K562 (cell line): ENCODE results near the gene OR51V1. TPM values are rescaled to one million over a fixed set of nuclear protein-coding genes. Genes with fewer than 3 reads are reported as not detected.
A peak's percentile ranks its signal among the peaks of the same experiment; 100 is the strongest.

ENCODE experiments used
- CHD1 ChIP-seq: fragments of 200-600 bp; sonication (generic); IDR thresholded peaks from one replicate; pipeline ENCODE4 v1.6.1; 2012; ENCODE audit warnings: mild to moderate bottlenecking, moderate library complexity, low read length, inconsistent platforms
- CREB3 ChIP-seq: fragments of 450-650 bp; conservative IDR thresholded peaks from 2 replicates; pipeline ENCODE4 v1.6.1; 2016; ENCODE audit warnings: missing genetic modification characterization, low read depth, mild to moderate bottlenecking, missing compliant biosample characterization, moderate library complexity
- EHMT2 ChIP-seq: fragments of 450-650 bp; IDR thresholded peaks from 2 replicates; pipeline ENCODE4 v1.6.1; 2018; ENCODE audit warnings: antibody characterized with exemption
- HDAC2 ChIP-seq: fragments of 450-650 bp; IDR thresholded peaks from 2 replicates; pipeline ENCODE4 v1.6.1; 2016; ENCODE audit warnings: mild to moderate bottlenecking
- HNRNPLL ChIP-seq: fragments of 200-400 bp; formaldehyde crosslinking; IDR thresholded peaks from 2 replicates; pipeline ENCODE4 v1.6.1; 2017; ENCODE audit warnings: low read length, low read depth, mild to moderate bottlenecking; ENCODE audit not compliant: poor library complexity, severe bottlenecking
- HOXB6 ChIP-seq: fragments of 250-450 bp; sonication (Bioruptor Pico); IDR thresholded peaks from 2 replicates; pipeline ENCODE4 v1.5.1; 2022; ENCODE audit warnings: mild to moderate bottlenecking, borderline replicate concordance
- JUNB ChIP-seq: fragments of 450-650 bp; formaldehyde crosslinking; conservative IDR thresholded peaks from 2 replicates; pipeline ENCODE4 v1.4.0; 2020; ENCODE audit warnings: mild to moderate bottlenecking
- NCOR1 ChIP-seq: fragments of 450-650 bp; IDR thresholded peaks from 2 replicates; pipeline ENCODE4 v1.6.1; 2016; ENCODE audit warnings: mild to moderate bottlenecking, moderate library complexity
- RBM25 ChIP-seq: fragments of 200-400 bp; formaldehyde crosslinking; IDR thresholded peaks from 2 replicates; pipeline ENCODE4 v1.6.1; 2018; ENCODE audit warnings: low read length, low read depth, moderate library complexity; ENCODE audit not compliant: severe bottlenecking
- SRF ChIP-seq, 2 experiments: fragments of 250-450, 450-650 bp in 1 of 2; sonication (Bioruptor Pico) in 1 of 2; sonication (generic) in 1 of 2; formaldehyde crosslinking; IDR thresholded peaks; 2 replicates each; pipeline versions ENCODE4 v1.5.0 to v1.5.1; 2020 to 2022; ENCODE audit warnings: mild to moderate bottlenecking in 1 of 2, missing genetic modification reagents in 1 of 2
- SUPT5H ChIP-seq: fragments of 450-650 bp; IDR thresholded peaks from 2 replicates; pipeline ENCODE4 v1.6.1; 2016
- ZFP1 ChIP-seq: fragments of 450-650 bp; formaldehyde crosslinking; IDR thresholded peaks from 2 replicates; pipeline ENCODE4 v1.4.0; 2020; ENCODE audit warnings: mild to moderate bottlenecking, mixed read lengths
- ZNF324 ChIP-seq: fragments of 250-450 bp; sonication (Bioruptor Pico); IDR thresholded peaks from 2 replicates; pipeline ENCODE4 v1.4.0; 2020; ENCODE audit warnings: mild to moderate bottlenecking
- ZNF717 ChIP-seq: fragments of 250-450 bp; sonication (Bioruptor Pico); IDR thresholded peaks from 2 replicates; pipeline ENCODE4 v1.5.0; 2021
- ZNF740 ChIP-seq, 3 experiments: fragments of 200-800 bp in 1 of 3; sonication (Bioruptor generic) in 1 of 3; sonication (generic) in 1 of 3; formaldehyde crosslinking in 1 of 3; IDR thresholded peaks; 2 replicates each; pipeline versions ENCODE4 v1.6.1 to v1.8.0; 2016 to 2022; ENCODE audit warnings: mild to moderate bottlenecking in 2 of 3, missing compliant biosample characterization in 2 of 3, missing genetic modification characterization in 2 of 3, missing genetic modification reagents in 1 of 3
- polyA plus RNA-seq, 8 experiments: library from polyadenylated mRNA; depleted of rRNA in 4 of 8; stranded (reverse) in 5 of 8; unstranded in 3 of 8; fragments of >200 nt; fragmentation: Nextera tagmentation in 2 of 8; fragmentation: Illumina TruSeq in 1 of 8; extraction: Ambion mirVana in 2 of 8; extraction: Trizol in 1 of 8; gene quantifications; 2 replicates each; pipeline versions ENCODE4 v1.2.1 to v1.2.3, GENCODE V29; 2011 to 2014; ENCODE audit warnings: inconsistent platforms in 1 of 8, missing spikeins in 1 of 8
- total RNA-seq, 7 experiments: library from RNA; depleted of rRNA in 6 of 7; stranded (reverse); fragments of >200 nt in 6 of 7; fragmentation: Illumina TruSeq in 2 of 7; extraction: Trizol in 2 of 7; gene quantifications; 2 replicates each; pipeline versions ENCODE4 v1.2.1 to v1.2.3, GENCODE V29; 2011 to 2021; ENCODE audit warnings: low replicate concordance in 1 of 7
- TF ChIP-seq, protein P1 (sequence below), 3 experiments: IDR thresholded peaks in 2 of 3; conservative IDR thresholded peaks in 1 of 3; 2 replicates each; pipeline ENCODE4 v1.5.1; 2011 to 2012; ENCODE audit warnings: low read length in 3 of 3, mild to moderate bottlenecking in 3 of 3, control low read depth in 2 of 3, improper control_type of control experiment in 1 of 3, inconsistent platforms in 1 of 3, low read depth in 1 of 3, mixed read lengths in 1 of 3, moderate library complexity in 1 of 3; ENCODE audit not compliant: insufficient read depth in 2 of 3
- TF ChIP-seq, protein P2 (sequence below): sonication (generic); formaldehyde crosslinking; IDR thresholded peaks from 2 replicates; pipeline ENCODE4 v1.8.0; 2022; ENCODE audit warnings: missing genetic modification reagents, mild to moderate bottlenecking, moderate library complexity, borderline replicate concordance

OR51V1 gene
- total and polyA plus RNA-seq, 9 of the 15 experiments (the other 6 are each of a cell fraction or from before 2014, with no cell fraction given) = not detected

GRCh38 chr11:5242933-5243815 is 42.7 kb upstream of the OR51V1 start (continued):
- TF ChIP-seq NCOR1 (peak; percentile 35), ZNF717 (CRISPR knock-in tag) (0 out of 2 replicates have a peak, but pooled peaks have one; percentile 82), HNRNPLL (peak; percentile 20), HOXB6 (CRISPR knock-in tag) (no peak), SRF (CRISPR knock-in tag; IDR thresholded peaks at IDR 0.05) (0 out of 4 replicates have a peak, but pooled peaks of 1 of the 2 experiments have one; percentile 11), ZNF740 (CRISPR knock-in tag; IDR thresholded peaks at IDR 0.05) (no peak), ZNF740 (tag; IDR thresholded peaks at IDR 0.05) (no peak), RBM25 (no peak), SUPT5H (peak; percentile 88), ZFP1 (CRISPR knock-in tag) (no peak), JUNB (CRISPR knock-in tag) (no peak), CREB3 (peak; percentile 56; the same call in 1 of the 2 replicates), EHMT2 (0 out of 2 replicates have a peak, but pooled peaks have one; percentile 28), ZNF324 (CRISPR knock-in tag) (no peak), CHD1 (peak; percentile 61), HDAC2 (no peak)
- TF ChIP-seq, protein P1, sequence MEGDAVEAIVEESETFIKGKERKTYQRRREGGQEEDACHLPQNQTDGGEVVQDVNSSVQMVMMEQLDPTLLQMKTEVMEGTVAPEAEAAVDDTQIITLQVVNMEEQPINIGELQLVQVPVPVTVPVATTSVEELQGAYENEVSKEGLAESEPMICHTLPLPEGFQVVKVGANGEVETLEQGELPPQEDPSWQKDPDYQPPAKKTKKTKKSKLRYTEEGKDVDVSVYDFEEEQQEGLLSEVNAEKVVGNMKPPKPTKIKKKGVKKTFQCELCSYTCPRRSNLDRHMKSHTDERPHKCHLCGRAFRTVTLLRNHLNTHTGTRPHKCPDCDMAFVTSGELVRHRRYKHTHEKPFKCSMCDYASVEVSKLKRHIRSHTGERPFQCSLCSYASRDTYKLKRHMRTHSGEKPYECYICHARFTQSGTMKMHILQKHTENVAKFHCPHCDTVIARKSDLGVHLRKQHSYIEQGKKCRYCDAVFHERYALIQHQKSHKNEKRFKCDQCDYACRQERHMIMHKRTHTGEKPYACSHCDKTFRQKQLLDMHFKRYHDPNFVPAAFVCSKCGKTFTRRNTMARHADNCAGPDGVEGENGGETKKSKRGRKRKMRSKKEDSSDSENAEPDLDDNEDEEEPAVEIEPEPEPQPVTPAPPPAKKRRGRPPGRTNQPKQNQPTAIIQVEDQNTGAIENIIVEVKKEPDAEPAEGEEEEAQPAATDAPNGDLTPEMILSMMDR (IDR thresholded peaks at IDR 0.05 in 2 of 3, conservative IDR thresholded peaks at IDR 0.05 in 1 of 3; ENCODE audit: insufficient read depth in 2 of 3, low read depth in 1 of 3, low read length in 3 of 3) = no peak
- TF ChIP-seq, protein P2, sequence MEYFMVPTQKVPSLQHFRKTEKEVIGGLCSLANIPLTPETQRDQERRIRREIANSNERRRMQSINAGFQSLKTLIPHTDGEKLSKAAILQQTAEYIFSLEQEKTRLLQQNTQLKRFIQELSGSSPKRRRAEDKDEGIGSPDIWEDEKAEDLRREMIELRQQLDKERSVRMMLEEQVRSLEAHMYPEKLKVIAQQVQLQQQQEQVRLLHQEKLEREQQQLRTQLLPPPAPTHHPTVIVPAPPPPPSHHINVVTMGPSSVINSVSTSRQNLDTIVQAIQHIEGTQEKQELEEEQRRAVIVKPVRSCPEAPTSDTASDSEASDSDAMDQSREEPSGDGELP (CRISPR knock-in tag) = peak; percentile 9
